GM12874 (cell line): ENCODE measurements around the gene HOXD8.

Experiments used
- CTCF ChIP-seq: IDR thresholded peaks from 2 replicates; pipeline ENCODE4 v1.5.1; 2011; ENCODE audit warnings: low read depth, mild to moderate bottlenecking, control low read depth, low read length, moderate library complexity; ENCODE audit not compliant: insufficient read depth

HOXD8 gene

GRCh38 chr2:176138923-176139660 lies 9.6 kb downstream of the HOXD8 start:
- TF ChIP-seq CTCF: no peak

- TF ChIP-seq CTCF: no peak
These were observed 10.4 kb downstream of the HOXD8 start for GRCh38 chr2:176139661-176140512.

GRCh38 chr2:176140513-176141317 lies 11.2 kb downstream of the HOXD8 start:
- peak; percentile 92 for TF ChIP-seq CTCF

GRCh38 chr2:176142281-176142680 lies 12.8 kb downstream of the HOXD8 start:
- TF ChIP-seq CTCF: no peak

GRCh38 chr2:176145085-176145969 lies 15.8 kb downstream of the HOXD8 start:
- TF ChIP-seq CTCF: no peak

- no peak for TF ChIP-seq CTCF
These were observed 16.6 kb downstream of the HOXD8 start for GRCh38 chr2:176146101-176146500.
